NB4 (cell line): ENCODE results near the gene DNAJA1.

ENCODE experiments used
- DNase-seq: peaks from one replicate; pipeline ENCODE4 v3.0.0; 2010; ENCODE audit warnings: low read depth
- H3K4me3 ChIP-seq: one replicate; pipeline ENCODE4 v1.5.1; 2011; ENCODE audit warnings: mild to moderate bottlenecking, low read depth, low read length, moderate library complexity
- MYC ChIP-seq: IDR thresholded peaks from 2 replicates; pipeline ENCODE4 v1.6.1; 2011; ENCODE audit warnings: low read depth, low read length
- POLR2A ChIP-seq: IDR thresholded peaks from 2 replicates; pipeline ENCODE4 v1.6.1; 2011; ENCODE audit warnings: mild to moderate bottlenecking; ENCODE audit not compliant: insufficient read length; ENCODE audit errors: extremely low read depth
- TF ChIP-seq, protein P1 (sequence below): IDR thresholded peaks from one replicate; pipeline ENCODE4 v1.5.1; 2012; ENCODE audit warnings: low read depth, low read length
- TF ChIP-seq, protein P2 (sequence below): IDR thresholded peaks from 2 replicates; pipeline ENCODE4 v1.6.1; 2011; ENCODE audit warnings: low read depth, low read length

Gene DNAJA1

DNA sequence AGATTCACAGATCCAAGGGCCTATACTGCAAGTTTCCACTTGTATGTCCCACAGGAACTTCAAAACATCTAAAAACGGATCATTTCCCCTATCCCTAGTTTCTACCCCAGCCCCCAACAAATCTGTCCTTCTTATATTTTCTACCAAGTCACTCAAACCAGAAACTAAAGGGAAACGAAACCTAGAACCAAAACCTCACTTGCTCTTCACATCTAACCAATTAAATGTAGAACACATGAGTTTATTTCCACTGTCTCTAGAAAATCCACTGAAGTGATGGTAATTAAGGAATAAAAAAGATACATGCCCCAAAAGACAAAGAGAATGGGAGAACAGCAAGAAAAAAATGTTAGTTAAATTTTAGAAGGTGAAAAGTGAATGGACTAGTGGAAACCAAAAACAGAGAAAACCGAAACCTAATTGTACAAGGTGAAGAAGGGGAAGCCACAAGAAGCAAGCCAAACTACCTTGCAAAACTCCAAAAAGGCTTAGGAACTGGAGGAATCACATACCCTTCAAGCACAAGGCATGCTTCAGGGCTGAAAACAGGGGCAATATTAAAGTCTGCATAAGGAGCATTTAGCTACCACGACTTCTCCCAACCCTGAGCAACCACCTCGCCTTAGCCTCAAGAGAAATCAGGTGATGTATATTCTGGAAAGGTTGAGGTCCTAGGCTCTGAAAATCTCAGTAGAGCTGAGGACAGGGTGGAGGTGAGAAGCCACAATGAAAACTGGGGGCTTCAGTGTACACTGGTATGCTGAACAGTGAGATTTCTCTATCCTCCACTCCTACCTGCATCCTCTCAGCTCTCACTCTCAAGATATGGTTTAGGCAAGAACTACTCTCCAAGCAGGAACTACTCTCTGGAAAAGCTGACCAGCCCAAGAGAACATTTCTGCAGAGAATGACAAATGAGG lies 40.3 kb downstream of the DNAJA1 start:
- no peak for DNase-seq
- H3K4me3 ChIP-seq = no peak overlapping the region

DNA sequence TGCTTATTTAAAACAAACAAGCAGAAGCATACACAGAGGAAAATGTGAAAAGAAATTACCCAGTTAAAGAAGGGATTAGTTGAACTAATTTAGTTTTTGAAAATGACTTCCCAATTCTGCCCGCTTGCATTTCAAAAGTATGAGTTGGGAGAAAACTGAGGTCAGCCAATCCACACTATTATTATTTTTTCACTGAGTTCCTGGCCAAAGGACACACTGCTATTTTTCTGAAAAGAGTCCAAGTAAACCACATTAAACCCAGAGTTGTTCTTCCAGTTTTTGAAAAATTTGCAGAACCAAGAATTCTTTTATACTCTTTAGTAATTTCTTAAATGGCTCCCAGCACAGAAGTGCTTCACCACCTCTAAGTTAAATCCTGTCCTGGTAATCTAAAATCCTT lies 43.9 kb downstream of the DNAJA1 start:
- no peak for DNase-seq
- TF ChIP-seq, protein P1, sequence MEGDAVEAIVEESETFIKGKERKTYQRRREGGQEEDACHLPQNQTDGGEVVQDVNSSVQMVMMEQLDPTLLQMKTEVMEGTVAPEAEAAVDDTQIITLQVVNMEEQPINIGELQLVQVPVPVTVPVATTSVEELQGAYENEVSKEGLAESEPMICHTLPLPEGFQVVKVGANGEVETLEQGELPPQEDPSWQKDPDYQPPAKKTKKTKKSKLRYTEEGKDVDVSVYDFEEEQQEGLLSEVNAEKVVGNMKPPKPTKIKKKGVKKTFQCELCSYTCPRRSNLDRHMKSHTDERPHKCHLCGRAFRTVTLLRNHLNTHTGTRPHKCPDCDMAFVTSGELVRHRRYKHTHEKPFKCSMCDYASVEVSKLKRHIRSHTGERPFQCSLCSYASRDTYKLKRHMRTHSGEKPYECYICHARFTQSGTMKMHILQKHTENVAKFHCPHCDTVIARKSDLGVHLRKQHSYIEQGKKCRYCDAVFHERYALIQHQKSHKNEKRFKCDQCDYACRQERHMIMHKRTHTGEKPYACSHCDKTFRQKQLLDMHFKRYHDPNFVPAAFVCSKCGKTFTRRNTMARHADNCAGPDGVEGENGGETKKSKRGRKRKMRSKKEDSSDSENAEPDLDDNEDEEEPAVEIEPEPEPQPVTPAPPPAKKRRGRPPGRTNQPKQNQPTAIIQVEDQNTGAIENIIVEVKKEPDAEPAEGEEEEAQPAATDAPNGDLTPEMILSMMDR = no peak
- no peak for TF ChIP-seq POLR2A
- TF ChIP-seq, protein P2, sequence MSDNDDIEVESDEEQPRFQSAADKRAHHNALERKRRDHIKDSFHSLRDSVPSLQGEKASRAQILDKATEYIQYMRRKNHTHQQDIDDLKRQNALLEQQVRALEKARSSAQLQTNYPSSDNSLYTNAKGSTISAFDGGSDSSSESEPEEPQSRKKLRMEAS = no peak
- no peak for TF ChIP-seq MYC
- no peak overlapping the region for H3K4me3 ChIP-seq

More for the DNA sequence above, 40.3 kb downstream of the DNAJA1 start:
- TF ChIP-seq, protein P1 = no peak
- TF ChIP-seq POLR2A = no peak
- no peak for TF ChIP-seq MYC
- TF ChIP-seq, protein P2 = no peak

DNA sequence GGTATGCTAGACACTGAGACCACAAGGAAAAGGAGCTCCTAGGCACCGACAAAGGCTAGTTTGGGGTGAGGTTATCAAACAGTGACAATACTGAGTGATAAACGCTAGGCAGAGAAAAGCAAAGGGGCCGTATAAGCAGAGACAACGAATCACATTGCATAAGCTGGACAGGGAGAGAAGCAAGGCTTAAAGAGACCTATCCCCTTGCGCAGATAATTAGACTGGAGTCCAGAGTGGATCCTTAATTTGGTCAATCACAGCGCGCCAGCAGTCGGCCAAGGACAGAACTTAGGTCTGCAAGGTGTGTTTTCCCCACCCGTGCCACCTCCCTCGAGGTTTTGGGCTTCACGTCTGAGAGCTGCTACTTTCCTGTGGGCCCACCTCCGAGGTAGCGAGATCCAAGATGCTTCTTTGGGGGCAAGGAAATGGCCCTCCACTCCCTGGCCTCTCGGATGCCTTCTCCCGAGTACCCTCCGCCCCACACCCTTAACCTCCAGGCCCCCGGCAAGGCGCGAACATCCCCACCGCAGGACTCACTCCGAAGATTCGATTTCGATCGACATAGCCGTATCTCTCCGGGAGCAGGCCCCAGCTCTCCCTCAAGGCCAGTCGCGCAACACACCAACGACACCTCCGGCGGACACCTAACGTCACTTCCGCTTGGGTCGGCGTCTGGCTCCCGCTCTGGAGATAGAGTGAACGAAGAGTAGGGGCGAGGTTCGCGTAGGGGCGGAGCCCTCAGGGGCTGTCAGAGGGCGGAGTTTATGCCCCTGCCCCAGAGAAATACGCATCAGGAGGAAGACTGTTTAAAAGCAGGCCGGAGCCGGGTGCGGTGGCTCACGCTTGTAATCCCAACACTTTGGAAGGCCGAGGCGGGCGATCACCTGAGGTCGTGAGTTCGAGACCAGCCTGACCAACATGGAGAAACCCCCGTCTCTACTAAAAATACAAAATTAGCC lies 51.3 kb downstream of the DNAJA1 start, which contains the start of gene SMU1:
Gene SMU1 (minus strand): TSS at position 629 of the 959 bp plus-strand sequence. CDS start 66 bp downstream, at position 563.
- H3K4me3 ChIP-seq = peak within 1 kb of the TSS; percentile 77
- peak; percentile 100 for DNase-seq
- TF ChIP-seq, protein P2 = no peak; the same call in none of the 2 replicates
- peak; percentile 91 for TF ChIP-seq POLR2A

DNA sequence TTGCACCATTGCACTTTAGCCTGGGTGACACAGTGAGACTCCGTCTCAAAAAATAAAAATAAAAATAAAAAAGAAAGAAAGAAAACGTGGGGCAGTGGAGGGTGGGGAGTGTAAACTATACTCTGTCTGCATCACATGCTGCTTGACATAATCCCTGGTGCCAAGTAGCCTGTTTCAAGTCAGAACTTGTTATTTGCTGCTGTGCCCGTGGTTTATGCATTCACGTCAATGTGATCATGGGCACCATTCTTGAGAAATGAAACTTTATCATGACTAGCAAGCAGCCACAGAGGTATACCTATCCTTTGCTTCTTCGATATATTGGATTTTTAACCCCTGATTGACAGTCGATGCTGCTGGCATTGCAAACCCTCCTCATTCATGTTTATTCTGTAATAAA lies 55.5 kb downstream of the DNAJA1 start:
- H3K4me3 ChIP-seq = peak overlapping the region; percentile 37
- DNase-seq = no peak
- TF ChIP-seq, protein P2 = no peak
- no peak for TF ChIP-seq MYC
- TF ChIP-seq, protein P1 = no peak
- TF ChIP-seq POLR2A = no peak

DNA sequence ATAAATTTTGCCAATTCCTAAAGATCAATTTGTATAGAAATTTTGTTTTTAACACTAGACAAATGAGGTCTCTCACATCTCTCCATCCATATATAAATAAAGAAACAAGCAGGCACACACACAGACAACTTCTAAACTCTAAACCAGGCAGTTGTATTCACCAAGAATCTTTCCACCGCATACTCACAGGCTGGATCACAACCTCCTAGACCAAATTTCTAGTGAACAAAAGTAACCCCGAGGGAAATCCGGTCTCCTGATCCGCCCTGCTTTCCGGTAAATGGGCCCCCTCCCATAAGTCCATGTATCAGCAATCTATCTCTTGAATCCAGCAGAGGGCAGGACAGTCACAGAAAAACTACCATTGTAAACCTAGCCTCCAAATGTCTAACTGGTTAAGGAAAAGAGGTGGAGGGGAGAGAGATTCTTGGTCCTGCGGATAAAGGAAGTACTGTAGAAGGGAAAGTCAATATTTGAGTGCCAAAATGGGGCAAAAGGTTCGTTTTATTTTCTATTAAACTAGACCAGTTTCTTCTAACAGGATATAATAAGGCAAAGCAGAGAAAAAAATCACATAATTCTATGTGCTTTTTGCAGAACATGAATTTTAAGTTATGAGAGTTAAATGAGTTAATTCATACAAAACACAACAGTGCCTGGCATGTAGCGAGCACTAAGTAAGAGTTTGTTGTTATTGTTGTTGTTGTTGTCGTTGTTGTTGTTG lies 56.2 kb downstream of the DNAJA1 start:
- DNase-seq = peak; percentile 98
- TF ChIP-seq MYC = peak; percentile 83
- TF ChIP-seq, protein P2 = peak; percentile 72
- TF ChIP-seq, protein P1 = peak; percentile 94
- TF ChIP-seq POLR2A = peak; percentile 41
- peak overlapping the region; percentile 37 for H3K4me3 ChIP-seq
